ENCODE measurements around the gene TVP23C.

- TF ChIP-seq CTCF (conservative IDR thresholded peaks at IDR 0.05; ENCODE audit: low read length) (no peak), EZH2phosphoT487 (IDR thresholded peaks at IDR 0.05; ENCODE audit: borderline replicate concordance) (no peak)
These were observed 71.1 kb downstream of the TVP23C start for GRCh38 chr17:15492186-15492585.
